HL-60/S4 treated with phorbol 12-myristate 13-acetate at 8.2 ng/mL for 4 days and 3 days (cell line): ENCODE results near the gene DIAPH1.

Experiments
- in situ Hi-C: fragments of 300-500 bp; cut with MboI; formaldehyde crosslinking; loops from 2 replicates; pipeline ENCODE4 v1.15.0; 2022; ENCODE audit warnings: low sequenced_read_pairs

Gene DIAPH1

DNA sequence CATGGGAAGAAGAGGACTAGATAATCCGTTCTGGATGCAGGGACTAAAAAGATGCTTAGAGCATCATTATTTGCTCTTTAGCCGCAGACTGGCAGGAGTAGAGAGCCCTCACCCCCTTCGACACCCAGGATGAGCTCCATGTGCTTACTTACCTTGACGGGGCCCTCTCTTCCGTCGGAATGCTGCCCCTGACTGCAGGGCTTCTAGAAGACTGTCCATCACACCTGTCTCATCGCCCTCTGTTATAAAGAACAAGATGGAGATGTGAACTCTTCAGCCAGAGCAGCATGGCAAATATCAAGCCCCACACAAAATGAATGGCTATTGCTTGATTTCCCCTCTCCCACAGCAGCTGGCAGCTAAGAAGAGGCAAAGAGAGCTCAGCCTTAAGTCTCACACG, 94.8 kb downstream of the DIAPH1 start:
- in situ Hi-C loops, result loop anchor here (10.0 kb wide), 1 partner anchor 109 kb away; the partner anchor contains the start of genes PCDHGA10 and PCDHGB7

DNA sequence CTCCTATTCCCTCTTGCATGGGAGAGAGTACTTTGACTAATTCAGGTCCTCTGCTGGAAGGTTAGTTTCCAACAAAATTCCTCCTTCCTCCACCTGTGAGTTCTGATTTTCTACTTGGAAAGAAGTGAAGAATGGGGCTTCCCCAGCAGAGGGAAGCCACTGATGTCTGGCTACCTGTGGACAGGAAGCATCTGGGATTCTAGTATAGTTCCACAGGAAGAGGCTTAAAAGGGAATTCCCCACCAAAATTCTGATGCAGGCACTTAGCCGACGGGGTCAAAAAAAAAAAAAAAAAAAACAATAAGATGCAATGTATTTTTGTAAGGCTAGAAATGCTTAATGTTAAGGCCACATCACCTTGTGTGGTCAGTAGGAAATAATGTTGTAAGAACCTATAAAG, 96.5 kb downstream of the DIAPH1 start:
- in situ Hi-C loops, result loop anchor here (10.0 kb wide), 1 partner anchor 108 kb away; the partner anchor contains the start of genes PCDHGA10 and PCDHGB7

DNA sequence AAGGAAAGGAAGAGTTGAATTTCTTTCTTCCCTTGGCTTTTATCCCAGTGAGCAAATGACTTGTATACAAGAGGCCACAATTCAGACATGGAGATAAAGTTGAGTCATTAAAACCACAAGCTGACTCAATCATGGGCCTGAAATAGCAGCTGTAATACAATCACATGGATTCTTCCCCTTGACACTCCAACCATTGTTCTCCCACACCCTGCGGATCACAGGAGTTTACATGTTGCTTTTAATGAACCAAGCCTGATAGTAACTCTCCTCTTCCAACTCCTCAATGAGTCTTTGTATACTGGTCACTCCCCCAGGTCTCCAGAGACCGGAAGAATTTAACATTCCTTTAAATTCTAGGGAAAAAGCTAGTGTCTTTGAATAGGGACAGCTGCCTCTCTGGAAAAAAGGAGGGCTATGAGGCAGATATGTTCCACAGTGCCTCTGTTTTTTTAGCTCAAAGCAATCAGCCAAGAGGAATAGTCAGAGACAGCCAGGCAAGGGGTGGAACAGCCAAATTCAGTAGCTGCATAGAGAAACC, 97.5 kb downstream of the DIAPH1 start:
- in situ Hi-C loops, result loop anchor here (10.0 kb wide), 1 partner anchor 107 kb away; the partner anchor contains the start of genes PCDHGA10 and PCDHGB7

DNA sequence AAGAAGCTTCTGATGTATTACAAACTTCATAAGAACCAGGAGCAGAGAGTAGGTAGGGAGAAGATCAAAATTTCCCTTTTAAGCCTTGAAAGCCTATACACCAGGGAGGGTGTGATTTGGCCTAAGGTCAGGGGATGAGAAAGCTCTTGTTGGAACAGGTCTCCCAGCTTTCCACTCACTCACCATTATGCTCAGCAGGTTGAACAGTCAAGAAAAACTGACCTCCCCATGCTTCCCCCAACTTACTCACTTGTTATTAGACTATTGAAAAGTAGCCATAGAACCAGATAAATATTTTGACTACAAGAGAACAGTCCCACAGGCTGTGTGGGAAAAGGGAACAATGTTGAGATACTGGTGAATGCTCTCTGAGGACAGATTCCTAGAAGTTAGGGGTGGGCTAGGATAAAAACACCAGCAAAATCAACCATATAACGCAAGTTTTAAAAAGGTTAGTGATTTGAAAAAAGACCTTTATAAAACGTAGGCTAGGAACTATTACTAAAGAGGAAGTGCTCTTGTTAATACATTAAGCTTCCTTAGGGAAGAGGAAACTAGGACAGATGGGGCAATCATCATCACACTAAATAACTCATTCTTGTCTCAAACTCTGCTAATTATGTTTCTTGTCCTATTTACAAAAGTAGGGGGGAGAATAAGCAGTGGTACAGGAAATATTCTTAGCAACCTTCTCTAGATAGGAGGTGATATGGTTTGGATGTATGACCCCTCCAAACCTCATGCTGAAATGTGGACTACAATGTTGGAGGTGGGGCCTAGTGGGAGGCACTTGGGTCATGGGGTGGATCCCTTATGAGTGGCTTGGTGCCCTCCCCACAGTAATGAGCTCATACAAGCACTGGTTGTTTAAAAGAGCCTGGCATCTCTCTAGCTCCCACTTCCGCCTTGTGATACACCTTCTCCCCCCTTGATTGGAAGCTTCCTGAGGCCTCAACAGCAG, 98.9 kb downstream of the DIAPH1 start:
- in situ Hi-C loops, result loop anchor here (10.0 kb wide), 1 partner anchor 105 kb away; the partner anchor contains the start of genes PCDHGA10 and PCDHGB7

DNA sequence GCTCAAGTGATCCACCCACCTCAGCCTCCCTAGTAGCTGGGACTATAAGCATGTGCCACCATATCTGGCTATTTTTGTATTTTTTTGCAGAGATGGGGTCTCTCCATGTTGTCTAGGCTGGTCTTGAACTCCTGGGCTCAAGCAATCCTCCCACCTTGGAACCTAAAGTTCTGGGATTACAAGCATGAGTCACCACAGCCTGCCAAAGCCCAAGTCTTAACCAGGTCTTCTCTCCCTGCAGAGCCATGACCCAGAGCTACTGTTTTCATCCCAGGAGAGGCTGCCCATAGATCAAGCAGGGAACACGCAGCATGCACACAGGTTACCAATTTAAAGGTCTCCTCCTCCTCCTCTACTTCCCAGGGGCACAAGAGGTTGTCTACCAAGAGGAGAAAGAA, 100.2 kb downstream of the DIAPH1 start:
- in situ Hi-C loops, result no loop called here

- in situ Hi-C loops, result no loop called here
Observed at GRCh38 chr5:141517880-141518617, 100.8 kb downstream of the DIAPH1 start.

DNA sequence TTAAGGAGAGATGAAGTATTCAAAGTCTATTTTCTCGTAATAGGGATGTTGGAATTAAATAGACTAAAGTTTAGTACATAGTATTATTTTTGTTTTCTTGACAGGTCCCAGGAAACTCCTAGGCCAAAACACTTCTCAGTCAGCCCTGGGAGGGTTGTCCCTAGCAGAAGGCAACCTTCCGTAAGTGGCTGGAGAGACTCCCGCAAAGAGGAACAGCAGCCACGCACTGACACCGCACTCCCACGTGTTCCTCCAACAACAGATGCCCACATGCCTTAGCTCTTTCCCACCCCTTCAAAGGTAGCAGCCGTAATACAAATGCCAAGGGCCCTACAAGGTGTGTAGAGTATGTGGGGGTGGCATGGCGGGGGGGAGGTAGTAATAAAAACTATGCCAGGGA, 101.5 kb downstream of the DIAPH1 start:
- in situ Hi-C loops, result no loop called here

DNA sequence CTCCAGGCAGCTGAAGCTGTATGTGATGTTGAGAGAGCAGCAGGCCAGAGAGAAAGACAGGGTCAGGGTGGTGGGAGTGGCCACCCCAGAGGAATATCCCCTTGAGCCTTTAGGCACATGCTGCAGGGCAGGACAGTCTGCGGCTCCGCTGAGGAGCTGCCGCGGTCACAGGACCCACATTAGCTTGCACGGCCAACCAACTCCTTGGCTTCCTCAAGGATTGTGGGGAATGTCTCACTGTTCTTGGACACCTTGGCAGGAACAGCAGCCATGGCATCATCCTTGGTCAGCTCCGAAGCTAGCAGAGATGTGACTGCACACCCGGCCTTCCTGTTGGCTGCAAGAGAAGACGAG, 102.2 kb downstream of the DIAPH1 start:
- in situ Hi-C loops, result no loop called here

DNA sequence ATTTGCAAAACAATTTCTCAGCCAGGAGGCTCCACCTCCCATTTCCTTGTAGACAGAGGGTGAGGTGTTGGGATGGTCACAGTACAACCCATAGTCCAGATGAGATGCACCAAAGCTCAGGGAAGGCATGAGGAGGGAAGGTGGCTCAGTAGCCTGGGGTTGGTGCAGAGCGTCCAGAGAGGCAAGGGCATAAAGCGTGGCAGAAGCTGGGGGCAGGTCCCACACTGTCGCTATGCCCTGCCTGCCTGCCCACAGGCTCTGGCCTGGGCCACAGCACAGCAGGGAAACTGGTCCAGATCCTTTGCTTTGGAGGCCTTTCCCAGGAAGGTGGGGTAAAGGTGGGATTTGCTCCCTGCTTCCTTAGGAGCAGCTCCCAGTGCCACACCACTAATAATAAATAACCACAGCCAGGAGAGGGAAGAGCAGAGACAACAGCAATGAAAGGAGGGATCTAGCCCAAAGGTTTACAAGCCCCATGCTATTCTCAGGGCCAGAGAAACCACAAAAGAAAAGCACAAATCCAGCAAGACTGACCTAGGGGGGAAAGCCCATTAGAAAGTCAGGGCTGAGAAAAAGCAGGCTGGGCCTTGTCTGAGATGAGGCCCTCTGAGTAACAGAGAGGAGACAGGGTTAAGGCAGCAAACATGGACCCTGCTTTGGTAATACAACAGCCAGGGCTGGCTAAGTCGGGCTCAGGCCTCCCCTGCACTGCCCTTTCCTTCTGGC, 102.7 kb downstream of the DIAPH1 start:
- in situ Hi-C loops, result no loop called here

DNA sequence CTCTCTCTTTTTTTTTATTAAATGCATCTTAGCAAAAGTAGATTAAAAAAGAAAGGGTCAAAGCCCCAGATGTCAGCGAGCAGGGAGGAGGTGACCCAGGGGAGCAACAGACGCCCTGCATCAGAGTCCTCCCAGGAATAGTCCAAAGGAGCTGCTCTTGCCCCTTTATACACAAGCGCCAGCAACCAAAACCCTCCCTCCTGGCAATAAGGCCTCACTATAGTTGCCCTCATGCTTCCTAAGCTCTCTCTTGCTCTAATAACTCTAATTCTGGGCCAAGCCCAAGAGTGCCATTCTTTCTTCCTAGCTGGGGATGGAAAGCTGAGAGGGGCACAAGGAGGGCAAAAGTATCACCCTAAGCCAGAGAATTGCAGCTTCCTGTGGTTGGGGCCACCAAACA, 103.7 kb downstream of the DIAPH1 start:
- in situ Hi-C loops, result no loop called here

DNA sequence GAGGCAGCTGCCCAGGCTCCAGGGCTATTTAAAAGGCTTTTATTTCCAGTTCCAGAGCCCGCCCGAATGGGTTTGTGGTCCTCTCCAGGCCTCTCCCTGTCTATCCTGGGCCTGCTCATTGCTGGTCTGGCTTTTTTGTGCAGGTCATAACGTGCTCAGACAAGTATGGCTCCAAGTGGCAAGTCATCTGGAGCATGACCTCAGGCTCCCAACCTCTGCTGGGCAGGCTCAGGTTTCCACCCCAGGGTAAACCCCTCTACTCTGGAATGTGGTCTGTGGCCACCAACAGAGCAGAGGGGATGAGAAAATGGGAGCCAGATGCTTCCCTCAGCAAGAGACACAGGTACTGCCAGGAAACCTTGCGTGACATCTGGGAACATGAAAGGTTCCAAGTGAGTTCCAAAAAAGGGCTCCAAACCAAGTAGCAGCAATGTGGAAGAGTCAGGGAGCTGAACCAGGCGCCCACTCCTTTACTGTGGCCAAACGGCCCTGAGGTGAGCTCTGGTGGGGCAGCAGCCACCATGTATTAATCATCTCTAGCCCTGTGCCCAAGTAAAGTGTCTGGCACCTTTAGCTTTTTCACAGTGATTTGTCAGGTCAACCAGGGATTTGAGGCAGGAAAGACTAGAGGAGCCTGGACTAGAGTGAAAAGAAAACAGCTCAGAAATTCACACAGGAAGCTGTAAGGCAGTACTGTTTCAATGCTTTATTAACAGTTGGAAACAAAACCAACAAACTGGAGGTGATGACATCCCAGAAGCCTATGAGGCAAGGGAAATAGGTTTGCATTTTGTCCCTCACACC, 104.3 kb downstream of the DIAPH1 start:
- in situ Hi-C loops, result no loop called here

DNA sequence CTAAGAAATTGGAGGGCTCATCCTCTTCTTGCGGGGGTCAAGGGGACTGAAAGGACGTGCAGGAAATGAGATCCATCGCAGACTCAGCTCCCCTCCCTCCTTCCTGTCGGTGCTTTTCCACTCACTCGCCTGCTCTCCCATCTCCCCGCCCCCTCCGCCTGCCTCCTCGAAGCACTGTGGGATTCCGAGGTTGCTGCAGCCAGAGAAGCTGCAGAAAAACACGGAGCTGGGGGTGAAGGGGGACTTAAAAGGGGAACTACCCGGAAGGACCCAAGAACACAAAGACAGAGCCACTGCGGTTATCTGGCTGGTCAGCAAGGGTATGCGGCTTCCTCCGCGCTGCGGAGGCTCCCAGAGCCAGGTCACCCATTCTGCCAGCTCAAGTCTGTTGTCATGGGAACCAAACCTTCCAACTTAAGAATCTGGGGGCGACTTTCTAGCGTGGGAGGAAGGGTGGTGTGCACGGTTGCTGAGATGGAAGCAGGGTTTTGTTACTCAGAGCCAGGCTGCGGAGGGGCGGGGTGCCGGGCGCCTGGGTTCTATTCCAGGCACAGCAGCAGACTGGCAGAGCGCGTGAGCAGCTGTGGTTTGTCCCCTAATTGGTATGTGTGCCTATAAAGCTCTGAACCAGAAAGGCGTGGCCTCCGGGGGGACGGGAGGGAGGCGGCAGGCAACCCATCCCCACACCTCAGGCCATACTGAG, 105.0 kb downstream of the DIAPH1 start:
- in situ Hi-C loops, result no loop called here

DNA sequence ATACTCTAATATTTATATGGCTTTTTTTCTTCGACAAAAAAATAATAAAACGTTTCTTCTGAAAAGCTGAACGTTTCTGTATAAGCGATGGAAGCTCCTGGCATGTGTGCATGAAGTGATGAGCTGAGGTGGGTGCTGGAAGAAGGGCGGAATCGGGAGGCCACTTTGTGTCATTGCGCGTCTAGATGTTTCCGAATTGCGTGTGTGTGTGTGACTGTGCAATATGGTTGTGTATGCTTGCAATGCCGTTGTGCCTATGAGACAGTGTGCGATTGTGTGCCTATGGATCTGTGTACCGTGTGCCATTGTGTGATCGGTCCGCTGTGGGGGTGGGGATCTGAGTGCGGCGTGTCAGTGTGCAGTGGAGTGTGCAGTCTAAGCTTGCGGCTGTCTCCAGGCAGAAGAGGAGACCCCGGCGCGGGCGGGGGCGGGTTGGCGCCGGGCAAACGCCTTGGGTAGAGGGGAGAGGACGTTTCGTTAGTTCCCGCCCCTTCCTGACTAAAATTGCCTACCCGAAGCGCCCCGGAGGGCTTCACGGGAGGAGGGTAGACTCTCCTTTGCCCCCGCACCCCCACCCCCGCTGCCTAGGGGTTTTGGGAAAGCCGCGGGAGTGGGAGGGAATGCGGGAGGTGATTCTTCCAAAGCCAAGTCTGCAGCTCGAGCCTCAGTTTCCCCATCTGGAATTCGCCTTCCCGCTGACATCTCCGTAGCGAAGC, 105.7 kb downstream of the DIAPH1 start:
- in situ Hi-C loops, result no loop called here

DNA sequence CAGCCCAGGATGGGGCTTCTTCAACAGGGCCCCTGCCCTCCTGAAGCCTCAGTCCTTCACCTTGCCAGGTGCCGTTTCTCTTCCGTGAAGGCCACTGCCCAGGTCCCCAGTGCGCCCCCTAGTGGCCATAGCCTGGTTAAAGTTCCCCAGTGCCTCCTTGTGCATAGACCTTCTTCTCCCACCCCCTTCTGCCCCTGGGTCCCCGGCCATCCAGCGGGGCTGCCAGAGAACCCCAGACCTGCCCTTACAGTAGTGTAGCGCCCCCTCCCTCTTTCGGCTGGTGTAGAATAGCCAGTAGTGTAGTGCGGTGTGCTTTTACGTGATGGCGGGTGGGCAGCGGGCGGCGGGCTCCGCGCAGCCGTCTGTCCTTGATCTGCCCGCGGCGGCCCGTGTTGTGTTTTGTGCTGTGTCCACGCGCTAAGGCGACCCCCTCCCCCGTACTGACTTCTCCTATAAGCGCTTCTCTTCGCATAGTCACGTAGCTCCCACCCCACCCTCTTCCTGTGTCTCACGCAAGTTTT, 106.3 kb downstream of the DIAPH1 start:
- in situ Hi-C loops, result no loop called here

DNA sequence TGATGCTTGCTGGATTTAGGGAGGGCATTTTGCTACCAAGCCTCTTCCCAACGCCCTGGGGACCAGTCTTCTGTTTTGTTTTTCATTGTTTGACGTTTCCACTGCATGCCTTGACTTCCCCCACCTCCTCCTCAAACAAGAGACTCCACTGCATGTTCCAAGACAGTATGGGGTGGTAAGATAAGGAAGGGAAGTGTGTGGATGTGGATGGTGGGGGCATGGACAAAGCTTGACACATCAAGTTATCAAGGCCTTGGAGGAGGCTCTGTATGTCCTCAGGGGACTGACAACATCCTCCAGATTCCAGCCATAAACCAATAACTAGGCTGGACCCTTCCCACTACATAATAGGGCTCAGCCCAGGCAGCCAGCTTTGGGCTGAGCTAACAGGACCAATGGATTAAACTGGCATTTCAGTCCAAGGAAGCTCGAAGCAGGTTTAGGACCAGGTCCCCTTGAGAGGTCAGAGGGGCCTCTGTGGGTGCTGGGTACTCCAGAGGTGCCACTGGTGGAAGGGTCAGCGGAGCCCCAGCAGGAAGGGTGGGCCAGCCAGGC, 107.0 kb downstream of the DIAPH1 start:
- in situ Hi-C loops, result no loop called here

DNA sequence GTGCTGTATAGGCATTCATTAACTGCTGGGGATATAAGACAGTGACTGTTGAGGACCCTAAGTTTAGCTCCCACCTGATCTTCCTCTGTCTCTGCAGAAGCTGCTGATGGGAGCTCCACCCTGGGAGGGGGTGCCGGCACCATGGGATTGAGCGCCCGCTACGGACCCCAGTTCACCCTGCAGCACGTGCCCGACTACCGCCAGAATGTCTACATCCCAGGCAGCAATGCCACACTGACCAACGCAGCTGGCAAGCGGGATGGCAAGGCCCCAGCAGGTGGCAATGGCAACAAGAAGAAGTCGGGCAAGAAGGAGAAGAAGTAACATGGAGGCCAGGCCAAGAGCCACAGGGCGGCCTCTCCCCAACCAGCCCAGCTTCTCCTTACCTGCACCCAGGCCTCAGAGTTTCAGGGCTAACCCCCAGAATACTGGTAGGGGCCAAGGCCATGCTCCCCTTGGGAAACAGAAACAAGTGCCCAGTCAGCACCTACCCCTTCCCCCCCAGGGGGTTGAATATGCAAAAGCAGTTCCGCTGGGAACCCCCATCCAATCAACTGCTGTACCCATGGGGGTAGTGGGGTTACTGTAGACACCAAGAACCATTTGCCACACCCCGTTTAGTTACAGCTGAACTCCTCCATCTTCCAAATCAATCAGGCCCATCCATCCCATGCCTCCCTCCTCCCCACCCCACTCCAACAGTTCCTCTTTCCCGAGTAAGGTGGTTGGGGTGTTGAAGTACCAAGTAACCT, 107.8 kb downstream of the DIAPH1 start:
- in situ Hi-C loops, result no loop called here

GRCh38 chr5:141510160-141510559, 108.6 kb downstream of the DIAPH1 start:
- in situ Hi-C loops, result no loop called here
